SK-N-SH (cell line): ENCODE data around the gene FCN3. TPM values are rescaled to one million over a fixed set of nuclear protein-coding genes. Genes with fewer than 3 reads are reported as not detected.

ENCODE experiments used
- CTCF ChIA-PET: fragments of 300-600, 350-600 bp; formaldehyde crosslinking; extraction: SDS; loops from one replicate; lab custom pipeline; 2021; lab: Yijun Ruan, JAX
- POLR2A ChIA-PET: fragments of 350-600 bp; sonication (Branson Sonifier 250); formaldehyde crosslinking; extraction: SDS; loops from one replicate; lab custom pipeline; 2020; ENCODE audit warnings: antibody characterized with exemption, inconsistent platforms; lab: Yijun Ruan, JAX
- DNase-seq: peaks from one replicate; pipeline ENCODE4 v3.0.0; 2012
- H2AFZ ChIP-seq: fragments of 200-600 bp; sonication (generic); 2 replicates; pipeline ENCODE4 v1.8.1; 2016; ENCODE audit warnings: antibody characterized with exemption, mild to moderate bottlenecking, low read depth
- H3F3A ChIP-seq: fragments of 200-600 bp; sonication (generic); replicated peaks from 2 replicates; pipeline ENCODE3; 2016; ENCODE audit warnings: antibody characterized with exemption, mild to moderate bottlenecking; ENCODE audit not compliant: insufficient read depth
- H3K27ac ChIP-seq, 2 experiments: fragments of 200-500 bp in 1 of 2; fragments of 200-600 bp in 1 of 2; sonication (Bioruptor generic) in 1 of 2; sonication (generic), shearing (Covaris generic) in 1 of 2; 2 replicates each; pipeline versions ENCODE4 v1.5.1 to v1.6.1; 2014 to 2016; ENCODE audit warnings: low read depth in 2 of 2, inconsistent platforms in 1 of 2, low read length in 1 of 2, mild to moderate bottlenecking in 1 of 2, mixed read lengths in 1 of 2
- H3K27me3 ChIP-seq: fragments of 200-600 bp; sonication (generic), shearing (Covaris generic); 2 replicates; pipeline ENCODE4 v1.6.1; 2016; ENCODE audit warnings: mixed run types; ENCODE audit not compliant: insufficient read depth
- H3K36me3 ChIP-seq, 2 experiments: fragments of 200-500 bp in 1 of 2; fragments of 200-600 bp in 1 of 2; sonication (Bioruptor generic) in 1 of 2; sonication (generic) in 1 of 2; replicated peaks in 1 of 2; 2 replicates each; pipeline versions ENCODE3 to v1.5.1; 2014 to 2016; ENCODE audit warnings: low read length in 1 of 2, mild to moderate bottlenecking in 1 of 2; ENCODE audit not compliant: insufficient read depth in 2 of 2, control insufficient read depth in 1 of 2
- H3K4me1 ChIP-seq, 2 experiments: fragments of 200-500 bp in 1 of 2; fragments of 200-600 bp in 1 of 2; sonication (Bioruptor generic) in 1 of 2; sonication (generic), shearing (Covaris generic) in 1 of 2; 2 replicates each; pipeline versions ENCODE4 v1.5.1 to v1.6.1; 2014 to 2016; ENCODE audit warnings: low read depth in 1 of 2, low read length in 1 of 2, mixed run types in 1 of 2; ENCODE audit not compliant: insufficient read depth in 2 of 2, control insufficient read depth in 1 of 2
- H3K4me2 ChIP-seq: fragments of 200-600 bp; sonication (generic), shearing (Covaris generic); 2 replicates; pipeline ENCODE4 v1.6.1; 2017; ENCODE audit warnings: mixed run types
- H3K4me3 ChIP-seq, 2 experiments: fragments of 200-500 bp in 1 of 2; fragments of 200-600 bp in 1 of 2; sonication (Bioruptor generic) in 1 of 2; sonication (generic), shearing (Covaris generic) in 1 of 2; 2 replicates each; pipeline versions ENCODE4 v1.5.1 to v1.8.1; 2014 to 2016; ENCODE audit warnings: low read depth in 2 of 2, inconsistent platforms in 1 of 2, low read length in 1 of 2, mild to moderate bottlenecking in 1 of 2, mixed read lengths in 1 of 2, moderate library complexity in 1 of 2
- H3K79me2 ChIP-seq: fragments of 200-600 bp; sonication (generic); 2 replicates; pipeline ENCODE4 v1.8.1; 2017; ENCODE audit warnings: mild to moderate bottlenecking; ENCODE audit not compliant: insufficient read depth
- H3K9ac ChIP-seq: fragments of 200-600 bp; sonication (generic); 2 replicates; pipeline ENCODE4 v1.6.1; 2017; ENCODE audit warnings: mixed run types
- H3K9me2 ChIP-seq: fragments of 200-600 bp; sonication (generic); 2 replicates; pipeline ENCODE4 v1.6.1; 2017; ENCODE audit warnings: mixed run types
- H3K9me3 ChIP-seq: fragments of 200-600 bp; sonication (generic); 2 replicates; pipeline ENCODE4 v1.6.1; 2017; ENCODE audit warnings: mixed run types, mild to moderate bottlenecking, moderate library complexity
- H4K20me1 ChIP-seq: fragments of 200-600 bp; sonication (generic); 2 replicates; pipeline ENCODE4 v1.6.1; 2017; ENCODE audit warnings: mild to moderate bottlenecking, mixed run types; ENCODE audit not compliant: insufficient read depth
- EZH2phosphoT487 ChIP-seq: fragments of 200-600 bp; sonication (generic); IDR thresholded peaks from 2 replicates; pipeline ENCODE4 v1.6.1; 2017; ENCODE audit warnings: low read depth, mixed run types, mild to moderate bottlenecking, antibody characterized with exemption, moderate library complexity, borderline replicate concordance
- FOSL2 ChIP-seq: IDR thresholded peaks from 2 replicates; pipeline ENCODE4 v1.4.0; 2012; ENCODE audit warnings: low read depth, mild to moderate bottlenecking, moderate library complexity, borderline replicate concordance
- FOXM1 ChIP-seq: IDR thresholded peaks from 2 replicates; pipeline ENCODE4 v1.4.0; 2012; ENCODE audit warnings: low read depth, mild to moderate bottlenecking
- GABPA ChIP-seq: IDR thresholded peaks from 2 replicates; pipeline ENCODE4 v1.4.0; 2012; ENCODE audit warnings: low read depth, mild to moderate bottlenecking
- MEF2A ChIP-seq: IDR thresholded peaks from 2 replicates; pipeline ENCODE4 v1.4.0; 2012; ENCODE audit warnings: low read depth, borderline replicate concordance
- NFIC ChIP-seq: IDR thresholded peaks from 2 replicates; pipeline ENCODE4 v1.4.0; 2012; ENCODE audit warnings: borderline replicate concordance
- POLR2AphosphoS5 ChIP-seq: IDR thresholded peaks from 2 replicates; pipeline ENCODE4 v1.6.1; 2012; ENCODE audit warnings: low read depth, low read length
- RAD21 ChIP-seq: IDR thresholded peaks from 2 replicates; pipeline ENCODE4 v1.6.1; 2012; ENCODE audit warnings: mild to moderate bottlenecking, low read length
- RXRA ChIP-seq: IDR thresholded peaks from 2 replicates; pipeline ENCODE4 v1.4.0; 2012; ENCODE audit warnings: low read depth, mild to moderate bottlenecking, borderline replicate concordance
- SIN3A ChIP-seq: IDR thresholded peaks from 2 replicates; pipeline ENCODE4 v1.6.1; 2012; ENCODE audit warnings: low read depth, mild to moderate bottlenecking, low read length, moderate library complexity, borderline replicate concordance
- SMC3 ChIP-seq: IDR thresholded peaks from 2 replicates; pipeline ENCODE4 v1.6.1; 2012; ENCODE audit warnings: low read depth, low read length, improper control_type of control experiment
- TEAD4 ChIP-seq: IDR thresholded peaks from 2 replicates; pipeline ENCODE4 v1.4.0; 2012; ENCODE audit warnings: mild to moderate bottlenecking, borderline replicate concordance; ENCODE audit not compliant: insufficient read depth
- YY1 ChIP-seq: IDR thresholded peaks from 2 replicates; pipeline ENCODE4 v1.4.0; 2012; ENCODE audit warnings: low read depth, mild to moderate bottlenecking
- WGBS: methylation state at CpG from one replicate; pipeline ENCODE4 v1.1.6; 2017; ENCODE audit warnings: low lambda C conversion rate; 5-methylcytosine and 5-hydroxymethylcytosine counted together
- polyA plus RNA-seq, 3 experiments: library from polyadenylated mRNA; depleted of rRNA; stranded (reverse); fragments of >200 nt; gene quantifications; 2 replicates each; pipeline ENCODE4 v1.2.3, GENCODE V29; 2012
- TF ChIP-seq, protein P1 (sequence below): IDR thresholded peaks from 2 replicates; pipeline ENCODE4 v1.4.0; 2012; ENCODE audit warnings: low read depth, borderline replicate concordance
- TF ChIP-seq, protein P2 (sequence below): fragments of 200-600 bp; sonication (generic); IDR thresholded peaks from 2 replicates; pipeline ENCODE4 v1.6.1; 2017; ENCODE audit warnings: antibody characterized with exemption, mild to moderate bottlenecking, moderate library complexity
- TF ChIP-seq, protein P3 (sequence below): IDR thresholded peaks from 2 replicates; pipeline ENCODE4 v1.6.1; 2012; ENCODE audit warnings: mild to moderate bottlenecking, low read depth, low read length, moderate library complexity
- TF ChIP-seq, protein P4 (sequence below): IDR thresholded peaks from 2 replicates; pipeline ENCODE4 v1.4.0; 2012; ENCODE audit warnings: low read depth

The FCN3 gene
- polyA plus RNA-seq, 1 of the 3 experiments (the other 2 are of a cell fraction) = not detected

DNA sequence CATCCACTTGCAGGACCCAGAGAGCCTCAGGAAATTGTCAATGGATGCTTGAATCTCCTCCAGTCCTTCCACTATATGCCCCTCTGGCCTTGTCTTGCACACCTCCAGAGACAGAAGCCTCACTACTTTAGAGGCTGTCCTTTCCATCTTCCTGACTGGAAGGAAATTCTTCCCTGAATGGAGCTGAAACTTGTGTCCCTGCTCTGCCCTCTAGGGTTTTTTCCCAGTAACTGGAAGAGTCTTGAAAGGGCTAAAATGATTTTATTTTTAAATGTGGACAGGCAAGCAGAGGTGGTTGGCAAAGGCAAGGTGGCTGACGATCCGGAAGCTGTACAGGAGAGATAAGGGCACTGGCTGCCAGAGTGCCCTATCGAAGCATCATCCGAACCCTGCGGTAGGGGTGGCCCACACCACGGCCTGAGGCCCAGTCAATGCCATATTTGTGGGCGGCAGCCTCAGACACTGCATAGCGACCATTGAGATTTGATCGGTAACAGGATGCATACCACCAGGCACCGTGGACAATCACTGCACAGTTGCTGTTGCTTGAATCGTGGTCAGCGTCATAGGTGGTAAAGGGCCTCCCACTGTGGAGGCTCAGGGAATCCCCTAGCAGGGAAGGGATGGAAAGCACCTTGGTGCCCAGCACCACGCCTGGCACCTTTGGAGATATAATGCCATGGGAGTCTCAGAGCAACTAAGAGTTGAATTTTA is 5.6 kb downstream of the FCN3 start:
- H3K4me3 ChIP-seq = no peak overlapping the region
- no peak overlapping the region for H3K4me2 ChIP-seq
- H3K9ac ChIP-seq = no peak overlapping the region
- no peak for DNase-seq
- TF ChIP-seq EZH2phosphoT487 (no peak), YY1 (no peak), TEAD4 (no peak), RAD21 (peak; percentile 43), POLR2AphosphoS5 (no peak), SMC3 (no peak)
- TF ChIP-seq, protein P1, sequence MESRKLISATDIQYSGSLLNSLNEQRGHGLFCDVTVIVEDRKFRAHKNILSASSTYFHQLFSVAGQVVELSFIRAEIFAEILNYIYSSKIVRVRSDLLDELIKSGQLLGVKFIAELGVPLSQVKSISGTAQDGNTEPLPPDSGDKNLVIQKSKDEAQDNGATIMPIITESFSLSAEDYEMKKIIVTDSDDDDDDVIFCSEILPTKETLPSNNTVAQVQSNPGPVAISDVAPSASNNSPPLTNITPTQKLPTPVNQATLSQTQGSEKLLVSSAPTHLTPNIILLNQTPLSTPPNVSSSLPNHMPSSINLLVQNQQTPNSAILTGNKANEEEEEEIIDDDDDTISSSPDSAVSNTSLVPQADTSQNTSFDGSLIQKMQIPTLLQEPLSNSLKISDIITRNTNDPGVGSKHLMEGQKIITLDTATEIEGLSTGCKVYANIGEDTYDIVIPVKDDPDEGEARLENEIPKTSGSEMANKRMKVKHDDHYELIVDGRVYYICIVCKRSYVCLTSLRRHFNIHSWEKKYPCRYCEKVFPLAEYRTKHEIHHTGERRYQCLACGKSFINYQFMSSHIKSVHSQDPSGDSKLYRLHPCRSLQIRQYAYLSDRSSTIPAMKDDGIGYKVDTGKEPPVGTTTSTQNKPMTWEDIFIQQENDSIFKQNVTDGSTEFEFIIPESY = no peak
- TF ChIP-seq, protein P2, sequence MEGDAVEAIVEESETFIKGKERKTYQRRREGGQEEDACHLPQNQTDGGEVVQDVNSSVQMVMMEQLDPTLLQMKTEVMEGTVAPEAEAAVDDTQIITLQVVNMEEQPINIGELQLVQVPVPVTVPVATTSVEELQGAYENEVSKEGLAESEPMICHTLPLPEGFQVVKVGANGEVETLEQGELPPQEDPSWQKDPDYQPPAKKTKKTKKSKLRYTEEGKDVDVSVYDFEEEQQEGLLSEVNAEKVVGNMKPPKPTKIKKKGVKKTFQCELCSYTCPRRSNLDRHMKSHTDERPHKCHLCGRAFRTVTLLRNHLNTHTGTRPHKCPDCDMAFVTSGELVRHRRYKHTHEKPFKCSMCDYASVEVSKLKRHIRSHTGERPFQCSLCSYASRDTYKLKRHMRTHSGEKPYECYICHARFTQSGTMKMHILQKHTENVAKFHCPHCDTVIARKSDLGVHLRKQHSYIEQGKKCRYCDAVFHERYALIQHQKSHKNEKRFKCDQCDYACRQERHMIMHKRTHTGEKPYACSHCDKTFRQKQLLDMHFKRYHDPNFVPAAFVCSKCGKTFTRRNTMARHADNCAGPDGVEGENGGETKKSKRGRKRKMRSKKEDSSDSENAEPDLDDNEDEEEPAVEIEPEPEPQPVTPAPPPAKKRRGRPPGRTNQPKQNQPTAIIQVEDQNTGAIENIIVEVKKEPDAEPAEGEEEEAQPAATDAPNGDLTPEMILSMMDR = peak; percentile 42
- ChIA-PET CTCF (interaction anchor here (1.1 to 9.6 kb wide), 5 partner anchors 10 to 70 kb away, joined by 4 to 154 read pairs (median 15); partner anchors contain the start of gene CD164L2), POLR2A (no interaction called here)
- H3K79me2 ChIP-seq = peaks cover 9% of the 10 kb centered on the region; the same call in 1 of the 2 replicates
- peaks cover 9% of the 10 kb centered on the region for H3F3A ChIP-seq
- no peaks in the 10 kb centered on the region for H3K36me3 ChIP-seq
- H3K27me3 ChIP-seq = no peaks in the 10 kb centered on the region
- WGBS = 85% methylated on average over 12 of the region's 13 CpGs
- no peak overlapping the region for H3K27ac ChIP-seq
- no peak overlapping the region for H2AFZ ChIP-seq
- no peaks in the 10 kb centered on the region for H4K20me1 ChIP-seq
- no peaks in the 10 kb centered on the region for H3K9me3 ChIP-seq
- peaks cover 4 to 14% of the 10 kb centered on the region in 2 experiments; a peak in 2 of 4 replicates for H3K4me1 ChIP-seq
- no peaks in the 10 kb centered on the region for H3K9me2 ChIP-seq

DNA sequence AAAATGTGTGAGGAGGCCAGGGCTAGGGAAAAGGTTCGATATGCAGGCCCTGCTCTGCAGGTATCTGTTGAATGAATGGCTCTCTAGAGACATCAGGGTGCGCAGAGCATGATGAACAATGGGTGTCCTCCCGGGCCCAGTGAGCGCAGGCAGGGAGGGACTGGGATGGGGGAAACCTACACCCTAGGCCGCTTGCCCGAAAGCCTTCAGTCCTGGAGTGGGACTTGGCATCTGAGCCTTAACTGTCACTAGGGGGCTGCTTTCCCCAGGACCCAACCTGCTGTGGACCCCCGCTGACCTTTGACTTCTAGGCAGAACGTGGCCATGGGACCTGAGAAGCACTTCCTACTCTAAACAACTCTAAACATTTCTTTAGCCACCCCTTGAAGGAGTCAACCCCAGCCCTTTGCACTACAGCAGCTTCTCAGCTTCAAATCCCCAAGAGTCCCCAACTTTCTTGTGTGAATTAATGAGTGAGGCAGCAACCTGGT is 7.4 kb downstream of the FCN3 start:
- Histone ChIP-seq H3K27ac (peak overlapping the region; percentile 74 to 94), H3K27me3 (no peaks in the 10 kb centered on the region), H3K4me2 (peak overlapping the region; percentile 78), H3F3A (peaks cover 9% of the 10 kb centered on the region), H3K9me2 (no peaks in the 10 kb centered on the region), H3K4me3 (peak overlapping the region; percentile 69 to 89), H2AFZ (peak overlapping the region; percentile 97), H3K36me3 (peaks cover 0 to 13% of the 10 kb centered on the region in 2 experiments), H4K20me1 (no peaks in the 10 kb centered on the region), H3K4me1 (peaks cover 4 to 14% of the 10 kb centered on the region in 2 experiments; a peak in 2 of 4 replicates), H3K9me3 (no peaks in the 10 kb centered on the region), H3K9ac (peak overlapping the region; percentile 93; the same call in 1 of the 2 replicates), H3K79me2 (peaks cover 9% of the 10 kb centered on the region; the same call in 1 of the 2 replicates)
- ChIA-PET POLR2A (interaction anchor here (1.0 to 2.6 kb wide), 6 partner anchors 18 to 235 kb away, joined by 3 to 24 read pairs (median 8); partner anchors contain the start of gene GPR3), CTCF (interaction anchor here (0.9 to 9.6 kb wide), 16 partner anchors 11 to 290 kb away, joined by 3 to 154 read pairs (median 8); partner anchors contain the start of gene CD164L2)
- 46% methylated on average over 4 of the region's 8 CpGs for WGBS
- no peak for DNase-seq
- TF ChIP-seq YY1 (no peak), FOXM1 (no peak), MEF2A (no peak), RXRA (no peak), NFIC (no peak), GABPA (no peak), SIN3A (no peak), FOSL2 (no peak)
- TF ChIP-seq, protein P3, sequence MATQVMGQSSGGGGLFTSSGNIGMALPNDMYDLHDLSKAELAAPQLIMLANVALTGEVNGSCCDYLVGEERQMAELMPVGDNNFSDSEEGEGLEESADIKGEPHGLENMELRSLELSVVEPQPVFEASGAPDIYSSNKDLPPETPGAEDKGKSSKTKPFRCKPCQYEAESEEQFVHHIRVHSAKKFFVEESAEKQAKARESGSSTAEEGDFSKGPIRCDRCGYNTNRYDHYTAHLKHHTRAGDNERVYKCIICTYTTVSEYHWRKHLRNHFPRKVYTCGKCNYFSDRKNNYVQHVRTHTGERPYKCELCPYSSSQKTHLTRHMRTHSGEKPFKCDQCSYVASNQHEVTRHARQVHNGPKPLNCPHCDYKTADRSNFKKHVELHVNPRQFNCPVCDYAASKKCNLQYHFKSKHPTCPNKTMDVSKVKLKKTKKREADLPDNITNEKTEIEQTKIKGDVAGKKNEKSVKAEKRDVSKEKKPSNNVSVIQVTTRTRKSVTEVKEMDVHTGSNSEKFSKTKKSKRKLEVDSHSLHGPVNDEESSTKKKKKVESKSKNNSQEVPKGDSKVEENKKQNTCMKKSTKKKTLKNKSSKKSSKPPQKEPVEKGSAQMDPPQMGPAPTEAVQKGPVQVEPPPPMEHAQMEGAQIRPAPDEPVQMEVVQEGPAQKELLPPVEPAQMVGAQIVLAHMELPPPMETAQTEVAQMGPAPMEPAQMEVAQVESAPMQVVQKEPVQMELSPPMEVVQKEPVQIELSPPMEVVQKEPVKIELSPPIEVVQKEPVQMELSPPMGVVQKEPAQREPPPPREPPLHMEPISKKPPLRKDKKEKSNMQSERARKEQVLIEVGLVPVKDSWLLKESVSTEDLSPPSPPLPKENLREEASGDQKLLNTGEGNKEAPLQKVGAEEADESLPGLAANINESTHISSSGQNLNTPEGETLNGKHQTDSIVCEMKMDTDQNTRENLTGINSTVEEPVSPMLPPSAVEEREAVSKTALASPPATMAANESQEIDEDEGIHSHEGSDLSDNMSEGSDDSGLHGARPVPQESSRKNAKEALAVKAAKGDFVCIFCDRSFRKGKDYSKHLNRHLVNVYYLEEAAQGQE = no peak
- TF ChIP-seq, protein P4, sequence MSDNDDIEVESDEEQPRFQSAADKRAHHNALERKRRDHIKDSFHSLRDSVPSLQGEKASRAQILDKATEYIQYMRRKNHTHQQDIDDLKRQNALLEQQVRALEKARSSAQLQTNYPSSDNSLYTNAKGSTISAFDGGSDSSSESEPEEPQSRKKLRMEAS = no peak
